HepG2 (cell line): ENCODE measurements around the gene HS2ST1. TPM values are rescaled to one million over a fixed set of nuclear protein-coding genes. Genes with fewer than 3 reads are reported as not detected.

ENCODE experiments used
- CBX2 ChIP-seq, 2 experiments: fragments of 200-600 bp in 1 of 2; sonication (generic); formaldehyde crosslinking in 1 of 2; IDR thresholded peaks; 2 replicates each; pipeline versions ENCODE4 v1.7.0 to v1.8.1; 2018 to 2022; ENCODE audit warnings: low read depth in 2 of 2, low read length in 1 of 2, mild to moderate bottlenecking in 1 of 2, missing genetic modification reagents in 1 of 2
- CBX5 ChIP-seq: sonication (generic); formaldehyde crosslinking; IDR thresholded peaks from 2 replicates; pipeline ENCODE4 v1.4.0; 2020; ENCODE audit warnings: missing genetic modification reagents, borderline replicate concordance
- GABPA ChIP-seq, 2 experiments: IDR thresholded peaks; 2 replicates each; pipeline ENCODE4 v1.6.1; 2011 to 2016; ENCODE audit warnings: low read depth in 2 of 2, low read length in 1 of 2, missing biosample characterization in 1 of 2, missing genetic modification characterization in 1 of 2
- HNRNPUL1 ChIP-seq: fragments of 200-400 bp; formaldehyde crosslinking; IDR thresholded peaks from 2 replicates; pipeline ENCODE4 v1.6.1; 2017; ENCODE audit warnings: low read depth, mild to moderate bottlenecking, low read length, moderate library complexity
- KLF9 ChIP-seq: IDR thresholded peaks from 2 replicates; pipeline ENCODE4 v1.6.1; 2016; ENCODE audit warnings: low read depth
- MAX ChIP-seq: IDR thresholded peaks from 2 replicates; pipeline ENCODE4 v1.6.1; 2012; ENCODE audit warnings: inconsistent platforms
- MIXL1 ChIP-seq: IDR thresholded peaks from 2 replicates; pipeline ENCODE4 v1.6.1; 2016
- PRPF4 ChIP-seq: fragments of 200-400 bp; formaldehyde crosslinking; IDR thresholded peaks from 2 replicates; pipeline ENCODE4 v1.6.1; 2016; ENCODE audit warnings: low read length, low read depth; ENCODE audit not compliant: poor library complexity, severe bottlenecking
- SIN3A ChIP-seq: IDR thresholded peaks from 2 replicates; pipeline ENCODE4 v1.6.1; 2011; ENCODE audit warnings: low read depth, mild to moderate bottlenecking, control low read depth, low read length, borderline replicate concordance
- SMYD3 ChIP-seq: sonication (generic); formaldehyde crosslinking; IDR thresholded peaks from 2 replicates; pipeline ENCODE4 v1.8.1; 2023; ENCODE audit warnings: mild to moderate bottlenecking, missing genetic modification reagents
- SOX5 ChIP-seq: IDR thresholded peaks from 2 replicates; pipeline ENCODE4 v1.6.1; 2016; ENCODE audit warnings: borderline replicate concordance
- TBL1XR1 ChIP-seq: fragments of 150-350 bp; IDR thresholded peaks from 2 replicates; pipeline ENCODE4 v1.6.1; 2014; ENCODE audit warnings: borderline replicate concordance, low read length; ENCODE audit not compliant: partially characterized antibody
- TSC22D2 ChIP-seq: sonication (generic); formaldehyde crosslinking; IDR thresholded peaks from 2 replicates; pipeline ENCODE4 v1.5.1; 2020; ENCODE audit warnings: missing genetic modification reagents, mild to moderate bottlenecking, borderline replicate concordance
- U2AF2 ChIP-seq: fragments of 200-400 bp; formaldehyde crosslinking; IDR thresholded peaks from 2 replicates; pipeline ENCODE4 v1.6.1; 2017; ENCODE audit warnings: low read depth, mild to moderate bottlenecking, low read length
- YEATS2 ChIP-seq: sonication (generic); formaldehyde crosslinking; IDR thresholded peaks from 2 replicates; pipeline ENCODE4 v1.4.0; 2020; ENCODE audit warnings: missing genetic modification reagents, borderline replicate concordance
- ZBTB38 ChIP-seq: sonication (generic); formaldehyde crosslinking; IDR thresholded peaks from 2 replicates; pipeline ENCODE4 v1.5.1; 2020; ENCODE audit warnings: mild to moderate bottlenecking, missing genetic modification reagents
- ZBTB42 ChIP-seq: sonication (generic); formaldehyde crosslinking; IDR thresholded peaks from 2 replicates; pipeline ENCODE4 v1.5.0; 2020; ENCODE audit warnings: mild to moderate bottlenecking, missing genetic modification reagents
- ZEB1 ChIP-seq: IDR thresholded peaks from 2 replicates; pipeline ENCODE4 v1.6.1; 2012; ENCODE audit warnings: mild to moderate bottlenecking, low read depth, inconsistent platforms; ENCODE audit not compliant: insufficient replicate concordance
- ZNF24 ChIP-seq: fragments of 450-650 bp; IDR thresholded peaks from 2 replicates; pipeline ENCODE4 v1.6.1; 2017; ENCODE audit warnings: antibody characterized with exemption, mild to moderate bottlenecking
- ZNF264 ChIP-seq: sonication (generic); formaldehyde crosslinking; IDR thresholded peaks from 2 replicates; pipeline ENCODE4 v1.4.0; 2020; ENCODE audit warnings: missing genetic modification reagents
- ZNF546 ChIP-seq: sonication (generic); formaldehyde crosslinking; conservative IDR thresholded peaks from 2 replicates; pipeline ENCODE4 v1.8.1; 2023; ENCODE audit warnings: mild to moderate bottlenecking, missing genetic modification reagents
- ZNF564 ChIP-seq: sonication (generic); formaldehyde crosslinking; IDR thresholded peaks from 2 replicates; pipeline ENCODE4 v1.8.1; 2023; ENCODE audit warnings: mild to moderate bottlenecking, missing genetic modification reagents
- ZNF572 ChIP-seq: sonication (generic); formaldehyde crosslinking; IDR thresholded peaks from 2 replicates; pipeline ENCODE4 v1.5.1; 2020; ENCODE audit warnings: mild to moderate bottlenecking, missing genetic modification reagents
- ZNF580 ChIP-seq: IDR thresholded peaks from 2 replicates; pipeline ENCODE4 v1.6.1; 2016; ENCODE audit warnings: low read depth, borderline replicate concordance
- ZNF720 ChIP-seq: sonication (generic); formaldehyde crosslinking; IDR thresholded peaks from 2 replicates; pipeline ENCODE4 v1.4.0; 2020; ENCODE audit warnings: missing genetic modification reagents
- ZNF788 ChIP-seq: sonication (generic); formaldehyde crosslinking; IDR thresholded peaks from 2 replicates; pipeline ENCODE4 v1.5.0; 2020; ENCODE audit warnings: mild to moderate bottlenecking, missing genetic modification reagents, borderline replicate concordance
- ZNF891 ChIP-seq: sonication (generic); formaldehyde crosslinking; IDR thresholded peaks from 2 replicates; pipeline ENCODE4 v1.5.0; 2020; ENCODE audit warnings: mild to moderate bottlenecking, missing genetic modification reagents
- ZSCAN25 ChIP-seq: sonication (generic); formaldehyde crosslinking; IDR thresholded peaks from 2 replicates; pipeline ENCODE4 v1.8.0; 2022; ENCODE audit warnings: mild to moderate bottlenecking, missing genetic modification reagents
- polyA plus RNA-seq, 8 experiments: library from polyadenylated mRNA; depleted of rRNA in 3 of 8; stranded (reverse) in 7 of 8; unstranded in 1 of 8; fragments of >200 nt; fragmentation: Illumina TruSeq in 4 of 8; extraction: Trizol in 4 of 8; gene quantifications; 2 replicates each; pipeline versions ENCODE4 v1.2.1 to v1.2.3, GENCODE V29; 2011 to 2016; ENCODE audit warnings: low read depth in 4 of 8, missing spikeins in 1 of 8, mixed read lengths in 1 of 8; ENCODE audit not compliant: insufficient read depth in 1 of 8
- total RNA-seq, 5 experiments: library from RNA; depleted of rRNA; stranded (reverse); fragments of >200 nt; fragmentation: Illumina TruSeq; extraction: Trizol; gene quantifications; 2 replicates each; pipeline ENCODE4 v1.2.3, GENCODE V29; 2016; ENCODE audit warnings: low read depth in 1 of 5
- TF ChIP-seq, protein P1 (sequence below): IDR thresholded peaks from 2 replicates; pipeline ENCODE4 v1.6.1; 2016; ENCODE audit warnings: missing genetic modification reagents, missing compliant biosample characterization

Gene HS2ST1
- total and polyA plus RNA-seq, 2 of the 13 experiments (the other 11 are each of a cell fraction or from before 2014, with no cell fraction given) = 22.1 to 58.7 TPM

- no peak for TF ChIP-seq ZNF891
- peak; percentile 68; the same call in 1 of the 2 replicates for TF ChIP-seq ZNF580 (CRISPR knock-in tag)
- no peak for TF ChIP-seq ZNF564 (CRISPR knock-in tag)
- TF ChIP-seq ZBTB42 = no peak
- no peak for TF ChIP-seq SOX5 (CRISPR knock-in tag)
- no peak for TF ChIP-seq ZNF546 (CRISPR knock-in tag)
- no peak for TF ChIP-seq CBX2 (IDR thresholded peaks at IDR 0.05; ENCODE audit: low read depth, low read length)
- TF ChIP-seq CBX2 (CRISPR knock-in tag; IDR thresholded peaks at IDR 0.05; ENCODE audit: low read depth) = no peak
- 0 out of 2 replicates have a peak, but pooled peaks have one; percentile 48 for TF ChIP-seq TSC22D2 (CRISPR knock-in tag)
- no peak for TF ChIP-seq HNRNPUL1
- TF ChIP-seq GABPA (IDR thresholded peaks at IDR 0.05; ENCODE audit: low read depth, low read length) = no peak
- TF ChIP-seq GABPA (CRISPR knock-in tag; IDR thresholded peaks at IDR 0.05; ENCODE audit: low read depth) = peak; percentile 31
- TF ChIP-seq ZNF720 (CRISPR knock-in tag) = no peak
- TF ChIP-seq ZSCAN25 (CRISPR knock-in tag) = no peak
- no peak for TF ChIP-seq ZNF24
- TF ChIP-seq TBL1XR1 = no peak
- TF ChIP-seq MAX = peak; percentile 31; the same call in 1 of the 2 replicates
- no peak for TF ChIP-seq ZNF572 (CRISPR knock-in tag)
- TF ChIP-seq CBX5 (CRISPR knock-in tag) = 0 out of 2 replicates have a peak, but pooled peaks have one; percentile 31
- no peak for TF ChIP-seq U2AF2
- TF ChIP-seq ZBTB38 = no peak
- TF ChIP-seq MIXL1 (CRISPR knock-in tag) = no peak
- 0 out of 2 replicates have a peak, but pooled peaks have one; percentile 56 for TF ChIP-seq SMYD3 (CRISPR knock-in tag)
- TF ChIP-seq KLF9 (CRISPR knock-in tag) = no peak
- TF ChIP-seq ZEB1 = peak; percentile 52
- TF ChIP-seq, protein P1, sequence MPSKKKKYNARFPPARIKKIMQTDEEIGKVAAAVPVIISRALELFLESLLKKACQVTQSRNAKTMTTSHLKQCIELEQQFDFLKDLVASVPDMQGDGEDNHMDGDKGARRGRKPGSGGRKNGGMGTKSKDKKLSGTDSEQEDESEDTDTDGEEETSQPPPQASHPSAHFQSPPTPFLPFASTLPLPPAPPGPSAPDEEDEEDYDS (CRISPR knock-in tag) = peak; percentile 77
- TF ChIP-seq ZNF264 (CRISPR knock-in tag) = no peak
- no peak for TF ChIP-seq PRPF4
- TF ChIP-seq YEATS2 (CRISPR knock-in tag) = peak; percentile 37; the same call in 1 of the 2 replicates
- TF ChIP-seq SIN3A = peak; percentile 79; the same call in 1 of the 2 replicates
- 0 out of 2 replicates have a peak, but pooled peaks have one; percentile 75 for TF ChIP-seq ZNF788 (CRISPR knock-in tag)
Measured at GRCh38 chr1:86913896-86914600, 387 bp upstream of the HS2ST1 start, which contains the start of gene SELENOF (continued).
